Fibroblast of the aortic adventitia (primary cell): ENCODE measurements around the gene TRIM9. TPM values are rescaled to one million over a fixed set of nuclear protein-coding genes. Genes with fewer than 3 reads are reported as not detected.

Source experiments
- DNase-seq: peaks from one replicate; pipeline ENCODE4 v3.0.0-alpha.2; 2010; ENCODE audit warnings: low read depth
- H3K4me3 ChIP-seq: 2 replicates; pipeline ENCODE4 v1.5.1; 2011; ENCODE audit warnings: low read depth, mild to moderate bottlenecking, control low read depth, low read length, moderate library complexity
- total RNA-seq: library from RNA; depleted of rRNA; stranded (reverse); fragments of >200 nt; gene quantifications from 2 replicates; pipeline ENCODE4 v1.2.3, GENCODE V29; 2012; ENCODE audit warnings: low replicate concordance
- TF ChIP-seq, protein P1 (sequence below): IDR thresholded peaks from 2 replicates; pipeline ENCODE4 v1.5.1; 2011; ENCODE audit warnings: mild to moderate bottlenecking, low read length, control low read depth, inconsistent platforms; ENCODE audit not compliant: insufficient read depth

TRIM9 gene
- total RNA-seq, 1 donor = 1.6 TPM

GRCh38 chr14:50985859-50986331 is 109.0 kb downstream of the TRIM9 start:
- H3K4me3 ChIP-seq = no peak overlapping the region
- no peak for DNase-seq
- TF ChIP-seq, protein P1, sequence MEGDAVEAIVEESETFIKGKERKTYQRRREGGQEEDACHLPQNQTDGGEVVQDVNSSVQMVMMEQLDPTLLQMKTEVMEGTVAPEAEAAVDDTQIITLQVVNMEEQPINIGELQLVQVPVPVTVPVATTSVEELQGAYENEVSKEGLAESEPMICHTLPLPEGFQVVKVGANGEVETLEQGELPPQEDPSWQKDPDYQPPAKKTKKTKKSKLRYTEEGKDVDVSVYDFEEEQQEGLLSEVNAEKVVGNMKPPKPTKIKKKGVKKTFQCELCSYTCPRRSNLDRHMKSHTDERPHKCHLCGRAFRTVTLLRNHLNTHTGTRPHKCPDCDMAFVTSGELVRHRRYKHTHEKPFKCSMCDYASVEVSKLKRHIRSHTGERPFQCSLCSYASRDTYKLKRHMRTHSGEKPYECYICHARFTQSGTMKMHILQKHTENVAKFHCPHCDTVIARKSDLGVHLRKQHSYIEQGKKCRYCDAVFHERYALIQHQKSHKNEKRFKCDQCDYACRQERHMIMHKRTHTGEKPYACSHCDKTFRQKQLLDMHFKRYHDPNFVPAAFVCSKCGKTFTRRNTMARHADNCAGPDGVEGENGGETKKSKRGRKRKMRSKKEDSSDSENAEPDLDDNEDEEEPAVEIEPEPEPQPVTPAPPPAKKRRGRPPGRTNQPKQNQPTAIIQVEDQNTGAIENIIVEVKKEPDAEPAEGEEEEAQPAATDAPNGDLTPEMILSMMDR = no peak

GRCh38 chr14:50985124-50985858 is 109.6 kb downstream of the TRIM9 start:
- peak; percentile 11 for DNase-seq
- TF ChIP-seq, protein P1 = no peak
- H3K4me3 ChIP-seq = no peak overlapping the region

GRCh38 chr14:50984036-50984710 is 110.7 kb downstream of the TRIM9 start:
- TF ChIP-seq, protein P1 = no peak
- DNase-seq = no peak
- H3K4me3 ChIP-seq = no peak overlapping the region

- H3K4me3 ChIP-seq = no peak overlapping the region
- TF ChIP-seq, protein P1 = no peak
- no peak for DNase-seq
These were observed 114.7 kb downstream of the TRIM9 start for GRCh38 chr14:50979941-50980850.

GRCh38 chr14:50978888-50979287 is 116.0 kb downstream of the TRIM9 start:
- no peak for DNase-seq
- TF ChIP-seq, protein P1 = no peak
- H3K4me3 ChIP-seq = no peak overlapping the region

- TF ChIP-seq, protein P1 = no peak
- no peak overlapping the region for H3K4me3 ChIP-seq
- DNase-seq = no peak
These were observed 116.4 kb downstream of the TRIM9 start for GRCh38 chr14:50978529-50978871.
